HepG2 (cell line): ENCODE measurements around the gene CFAP119. TPM values are rescaled to one million over a fixed set of nuclear protein-coding genes. Genes with fewer than 3 reads are reported as not detected.

Experiments used
- ATF2 ChIP-seq: sonication (generic); formaldehyde crosslinking; IDR thresholded peaks from 2 replicates; pipeline ENCODE4 v1.4.0; 2020; ENCODE audit warnings: missing genetic modification reagents
- CEBPB ChIP-seq: IDR thresholded peaks from 2 replicates; pipeline ENCODE4 v1.6.1; 2011; ENCODE audit warnings: low read depth, low read length, improper control_type of control experiment, borderline replicate concordance
- CENPBD1 ChIP-seq: sonication (generic); formaldehyde crosslinking; IDR thresholded peaks from 2 replicates; pipeline ENCODE4 v1.8.0; 2022; ENCODE audit warnings: missing genetic modification reagents, low read depth, mild to moderate bottlenecking, borderline replicate concordance
- CHCHD3 ChIP-seq: sonication (generic); formaldehyde crosslinking; IDR thresholded peaks from 2 replicates; pipeline ENCODE4 v1.8.0; 2022; ENCODE audit warnings: mild to moderate bottlenecking, missing genetic modification reagents, moderate library complexity
- CREBL2 ChIP-seq: sonication (generic); formaldehyde crosslinking; IDR thresholded peaks from 2 replicates; pipeline ENCODE4 v1.8.1; 2023; ENCODE audit warnings: missing genetic modification reagents, mild to moderate bottlenecking, borderline replicate concordance
- HIVEP1 ChIP-seq: sonication (generic); formaldehyde crosslinking; IDR thresholded peaks from 2 replicates; pipeline ENCODE4 v1.4.0; 2020; ENCODE audit warnings: mild to moderate bottlenecking, missing genetic modification reagents
- HNRNPLL ChIP-seq: fragments of 200-400 bp; formaldehyde crosslinking; IDR thresholded peaks from 2 replicates; pipeline ENCODE4 v1.6.1; 2017; ENCODE audit warnings: mild to moderate bottlenecking, low read depth, low read length; ENCODE audit not compliant: poor library complexity, severe bottlenecking
- IKZF4 ChIP-seq: sonication (generic); formaldehyde crosslinking; IDR thresholded peaks from 2 replicates; pipeline ENCODE4 v1.5.1; 2020; ENCODE audit warnings: borderline replicate concordance, mild to moderate bottlenecking, low read depth, missing genetic modification reagents; ENCODE audit errors: not compliant biosample characterization
- KLF15 ChIP-seq: sonication (generic); formaldehyde crosslinking; IDR thresholded peaks from 2 replicates; pipeline ENCODE4 v1.8.1; 2023; ENCODE audit warnings: borderline replicate concordance, mild to moderate bottlenecking, inconsistent platforms, missing genetic modification reagents, mixed read lengths
- KLF6 ChIP-seq: IDR thresholded peaks from 2 replicates; pipeline ENCODE4 v1.8.0; 2016; ENCODE audit warnings: missing biosample characterization, missing genetic modification reagents
- NFIC ChIP-seq: IDR thresholded peaks from 2 replicates; pipeline ENCODE4 v1.6.1; 2012; ENCODE audit warnings: mild to moderate bottlenecking, low read length, inconsistent platforms
- PHF8 ChIP-seq: sonication (generic); formaldehyde crosslinking; IDR thresholded peaks from 2 replicates; pipeline ENCODE4 v1.5.0; 2020; ENCODE audit warnings: missing genetic modification reagents
- POLR2G ChIP-seq: fragments of 200-400 bp; formaldehyde crosslinking; IDR thresholded peaks from 2 replicates; pipeline ENCODE4 v1.6.1; 2018; ENCODE audit warnings: mild to moderate bottlenecking, low read depth, low read length, moderate library complexity
- RAD21 ChIP-seq: fragments of 450-650 bp; formaldehyde crosslinking; IDR thresholded peaks from 2 replicates; pipeline ENCODE4 v1.5.0; 2020; ENCODE audit warnings: mild to moderate bottlenecking
- SIX1 ChIP-seq: sonication (generic); formaldehyde crosslinking; IDR thresholded peaks from 2 replicates; pipeline ENCODE4 v1.4.0; 2020; ENCODE audit warnings: missing genetic modification reagents, borderline replicate concordance
- SNAI1 ChIP-seq: sonication (generic); formaldehyde crosslinking; IDR thresholded peaks from 2 replicates; pipeline ENCODE4 v1.5.0; 2020; ENCODE audit warnings: mild to moderate bottlenecking, missing genetic modification reagents, borderline replicate concordance
- SNAPC5 ChIP-seq: sonication (generic); formaldehyde crosslinking; IDR thresholded peaks from 2 replicates; pipeline ENCODE4 v1.8.1; 2023; ENCODE audit warnings: mild to moderate bottlenecking, missing genetic modification reagents, borderline replicate concordance
- SOX6 ChIP-seq, 2 experiments: fragments of 450-650 bp in 1 of 2; sonication (generic) in 1 of 2; formaldehyde crosslinking in 1 of 2; IDR thresholded peaks; 2 replicates each; pipeline versions ENCODE4 v1.4.0 to v1.6.1; 2017 to 2020; ENCODE audit warnings: antibody characterized with exemption in 1 of 2, mild to moderate bottlenecking in 1 of 2, missing genetic modification reagents in 1 of 2
- SP2 ChIP-seq: sonication (generic); formaldehyde crosslinking; IDR thresholded peaks from 2 replicates; pipeline ENCODE4 v1.5.1; 2020; ENCODE audit warnings: mild to moderate bottlenecking, missing genetic modification reagents
- TAF1 ChIP-seq: sonication (generic); formaldehyde crosslinking; IDR thresholded peaks from 2 replicates; pipeline ENCODE4 v1.4.0; 2020; ENCODE audit warnings: missing genetic modification reagents
- YY1 ChIP-seq: IDR thresholded peaks from 2 replicates; pipeline ENCODE4 v1.6.1; 2011; ENCODE audit warnings: low read length, low read depth, moderate library complexity, mild to moderate bottlenecking; ENCODE audit not compliant: insufficient read depth, insufficient replicate concordance
- ZKSCAN8 ChIP-seq: IDR thresholded peaks from 2 replicates; pipeline ENCODE4 v1.6.1; 2016; ENCODE audit warnings: borderline replicate concordance, missing genetic modification reagents, missing compliant biosample characterization
- ZNF292 ChIP-seq: sonication (generic); formaldehyde crosslinking; IDR thresholded peaks from 2 replicates; pipeline ENCODE4 v1.8.1; 2022; ENCODE audit warnings: mild to moderate bottlenecking, low read depth, missing genetic modification reagents, borderline replicate concordance
- ZNF430 ChIP-seq: sonication (generic); formaldehyde crosslinking; IDR thresholded peaks from 2 replicates; pipeline ENCODE4 v1.9.0; 2021; ENCODE audit warnings: mild to moderate bottlenecking, missing genetic modification reagents
- ZNF484 ChIP-seq: sonication (generic); formaldehyde crosslinking; IDR thresholded peaks from 2 replicates; pipeline ENCODE4 v1.5.1; 2020; ENCODE audit warnings: mild to moderate bottlenecking, low read depth, missing genetic modification reagents, borderline replicate concordance
- ZNF589 ChIP-seq: sonication (generic); formaldehyde crosslinking; conservative IDR thresholded peaks from 2 replicates; pipeline ENCODE4 v1.8.0; 2022; ENCODE audit warnings: mild to moderate bottlenecking, moderate library complexity, missing genetic modification reagents
- ZNF605 ChIP-seq: sonication (generic); formaldehyde crosslinking; IDR thresholded peaks from 2 replicates; pipeline ENCODE4 v1.8.0; 2022; ENCODE audit warnings: mild to moderate bottlenecking, missing genetic modification reagents
- polyA plus RNA-seq, 8 experiments: library from polyadenylated mRNA; depleted of rRNA in 3 of 8; stranded (reverse) in 7 of 8; unstranded in 1 of 8; fragments of >200 nt; fragmentation: Illumina TruSeq in 4 of 8; extraction: Trizol in 4 of 8; gene quantifications; 2 replicates each; pipeline versions ENCODE4 v1.2.1 to v1.2.3, GENCODE V29; 2011 to 2016; ENCODE audit warnings: low read depth in 4 of 8, missing spikeins in 1 of 8, mixed read lengths in 1 of 8; ENCODE audit not compliant: insufficient read depth in 1 of 8
- total RNA-seq, 5 experiments: library from RNA; depleted of rRNA; stranded (reverse); fragments of >200 nt; fragmentation: Illumina TruSeq; extraction: Trizol; gene quantifications; 2 replicates each; pipeline ENCODE4 v1.2.3, GENCODE V29; 2016; ENCODE audit warnings: low read depth in 1 of 5

The CFAP119 gene
- total and polyA plus RNA-seq, 2 of the 13 experiments (the other 11 are each of a cell fraction or from before 2014, with no cell fraction given), result 6.4 TPM

- TF ChIP-seq ZNF430 (CRISPR knock-in tag), result no peak
- no peak for TF ChIP-seq CEBPB
- TF ChIP-seq SNAI1 (CRISPR knock-in tag), result peak; percentile 6; the same call in 1 of the 2 replicates
- TF ChIP-seq ZNF589 (CRISPR knock-in tag), result peak; percentile 89; the same call in 1 of the 2 replicates
- no peak for TF ChIP-seq CREBL2 (CRISPR knock-in tag)
- no peak; the same call in 1 of the 2 replicates for TF ChIP-seq HIVEP1
- TF ChIP-seq HNRNPLL, result peak; percentile 59
- 0 out of 2 replicates have a peak, but pooled peaks have one; percentile 23 for TF ChIP-seq ZNF484 (CRISPR knock-in tag)
- TF ChIP-seq ZNF292 (CRISPR knock-in tag), result peak; percentile 88
- no peak for TF ChIP-seq SOX6 (IDR thresholded peaks at IDR 0.05)
- peak; percentile 55 for TF ChIP-seq SOX6 (CRISPR knock-in tag; IDR thresholded peaks at IDR 0.05)
- TF ChIP-seq CENPBD1 (CRISPR knock-in tag), result no peak
- peak; percentile 73 for TF ChIP-seq ZKSCAN8 (CRISPR knock-in tag)
- TF ChIP-seq POLR2G, result peak; percentile 86
- 0 out of 2 replicates have a peak, but pooled peaks have one; percentile 39 for TF ChIP-seq SIX1 (CRISPR knock-in tag)
- TF ChIP-seq IKZF4 (CRISPR knock-in tag), result peak; percentile 67
- TF ChIP-seq KLF15 (CRISPR knock-in tag), result peak; percentile 48; the same call in 1 of the 2 replicates
- TF ChIP-seq SP2 (CRISPR knock-in tag), result no peak
- TF ChIP-seq ATF2 (CRISPR knock-in tag), result peak; percentile 73
- TF ChIP-seq KLF6 (CRISPR knock-in tag), result peak; percentile 73; the same call in 1 of the 2 replicates
- peak; percentile 83 for TF ChIP-seq ZNF605 (CRISPR knock-in tag)
- TF ChIP-seq NFIC, result peak; percentile 35; the same call in 1 of the 2 replicates
- TF ChIP-seq YY1, result peak; percentile 69
- peak; percentile 90 for TF ChIP-seq CHCHD3 (CRISPR knock-in tag)
- TF ChIP-seq SNAPC5, result peak; percentile 50; the same call in 1 of the 2 replicates
- TF ChIP-seq RAD21, result peak; percentile 62
- TF ChIP-seq TAF1 (CRISPR knock-in tag), result peak; percentile 96
- peak; percentile 87 for TF ChIP-seq PHF8 (CRISPR knock-in tag)
Observed at GRCh38 chr16:30786936-30787612, 25.2 kb upstream of the CFAP119 start, which contains the start of gene ZNF629 (continued).
